ENCODE measurements around the gene FDX2.

Gene FDX2

DNA sequence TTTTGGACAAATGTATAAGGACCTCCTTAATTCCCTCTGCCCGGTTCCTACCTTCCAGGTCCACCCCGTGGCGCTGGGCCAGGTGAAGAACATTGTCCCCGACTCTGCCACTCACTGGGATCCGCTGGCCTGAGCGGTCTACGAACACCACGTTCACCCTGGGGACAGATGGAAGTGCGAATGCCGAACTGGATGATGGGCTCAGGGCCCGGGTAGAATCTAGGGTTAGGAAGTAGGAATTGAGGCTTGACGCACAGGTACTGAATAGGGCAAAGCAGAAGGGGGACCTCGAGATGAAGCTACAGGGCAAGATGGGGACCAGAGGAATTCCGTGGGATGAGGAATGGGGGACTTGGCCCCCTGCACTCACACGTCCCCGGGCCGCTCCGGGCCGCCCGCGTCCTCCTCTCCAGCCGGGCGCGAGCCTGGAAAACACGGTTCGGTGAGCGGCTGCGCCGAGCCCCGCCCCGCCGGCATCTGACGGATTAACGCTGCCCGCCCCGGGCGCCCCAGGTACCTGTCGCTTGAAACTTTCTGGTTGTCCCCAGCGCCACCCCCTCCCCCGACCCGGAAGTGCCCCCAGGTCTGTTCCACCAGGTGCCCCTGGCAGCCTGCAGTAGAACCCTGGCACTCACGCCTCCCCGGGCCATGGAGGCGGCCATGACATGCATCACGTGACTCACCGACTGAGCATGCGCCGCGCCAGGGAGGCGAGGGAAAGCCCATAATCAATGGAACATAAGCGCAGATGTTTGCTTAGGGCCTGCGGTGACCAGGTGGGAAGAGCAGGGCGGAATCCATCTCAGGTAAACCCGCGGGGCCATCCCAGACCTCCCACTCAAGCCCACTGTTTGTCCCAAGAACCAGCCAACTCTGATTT, at the start of gene FDX2:
Gene FDX2 (minus strand): TSS at position 681 of the 880 bp plus-strand sequence. CDS start 19 bp downstream, at position 662.
- TF ChIP-seq GATA2 (IDR thresholded peaks at IDR 0.05; ENCODE audit: low read depth, low read length) (no peak), GATA3 (IDR thresholded peaks at IDR 0.05; ENCODE audit: low read depth, low read length) (no peak)

DNA sequence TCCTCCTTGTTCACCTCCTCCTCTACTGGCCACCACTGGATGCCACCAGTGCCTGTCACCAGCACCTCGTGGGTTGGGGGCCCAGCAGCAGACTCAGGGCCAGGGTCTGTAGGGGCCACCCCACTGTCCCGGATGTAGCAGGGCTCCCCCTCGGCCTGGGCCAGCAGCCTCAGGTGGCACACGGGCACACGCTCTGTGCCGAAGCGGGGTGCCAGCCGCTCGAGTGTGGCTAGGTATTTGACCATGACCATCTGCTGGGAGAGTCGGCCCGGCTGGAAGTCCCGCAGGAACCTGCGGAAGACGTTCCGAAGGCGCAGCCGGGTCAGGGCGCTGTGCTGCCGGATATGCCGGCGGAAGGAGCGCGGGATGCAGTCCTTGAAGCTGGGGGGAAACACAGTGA, 49.7 kb upstream of the FDX2 start:
- TF ChIP-seq GATA2 (IDR thresholded peaks at IDR 0.05; ENCODE audit: low read depth, low read length) (no peak), GATA3 (IDR thresholded peaks at IDR 0.05; ENCODE audit: low read depth, low read length) (no peak)

DNA sequence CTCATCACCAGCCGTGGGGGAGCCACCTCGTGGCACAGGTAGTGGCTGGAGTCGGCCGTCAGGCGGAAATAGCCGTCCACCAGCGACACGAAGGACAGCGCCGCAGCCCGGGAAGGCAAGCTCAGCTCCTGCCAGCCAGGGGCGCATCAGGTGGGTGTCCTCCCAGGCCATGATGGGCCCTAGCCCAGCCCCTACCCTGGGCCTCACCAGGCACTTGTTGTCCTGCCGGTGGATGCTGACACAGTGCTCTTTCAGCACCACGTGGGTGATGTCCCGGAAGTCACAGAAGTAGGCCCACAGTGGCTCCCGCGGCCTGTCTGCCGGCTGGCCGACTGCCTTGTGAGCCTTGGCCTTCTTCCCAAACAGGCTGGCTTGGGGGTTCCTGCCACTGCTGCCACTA, 48.8 kb upstream of the FDX2 start:
- no peak for TF ChIP-seq GATA2 (IDR thresholded peaks at IDR 0.05; ENCODE audit: low read depth, low read length)
- no peak for TF ChIP-seq GATA3 (IDR thresholded peaks at IDR 0.05; ENCODE audit: low read depth, low read length)

DNA sequence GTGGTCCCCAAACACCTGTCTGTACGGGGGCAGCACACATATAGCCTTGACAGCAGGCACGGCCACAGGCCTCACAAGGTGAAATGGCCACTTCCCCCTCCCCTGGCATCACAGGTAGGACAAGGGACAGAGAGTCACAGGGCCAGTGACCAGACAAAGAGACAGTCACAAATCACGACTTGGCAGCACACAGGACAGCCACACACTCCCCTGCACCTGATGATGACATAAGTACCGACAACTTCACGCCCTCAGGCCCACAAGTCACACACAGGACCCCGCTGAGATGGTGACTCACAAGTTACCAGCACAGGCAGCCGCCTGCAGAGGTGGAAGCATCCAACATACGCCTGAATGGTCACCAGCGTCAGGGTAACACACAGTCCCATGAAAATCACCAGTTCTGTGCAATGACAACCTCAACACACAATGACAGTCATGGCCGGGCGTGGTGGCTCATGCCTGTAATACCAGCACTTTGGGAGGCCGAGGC, 48.0 kb upstream of the FDX2 start:
- TF ChIP-seq GATA2 (IDR thresholded peaks at IDR 0.05; ENCODE audit: low read depth, low read length) = no peak
- no peak for TF ChIP-seq GATA3 (IDR thresholded peaks at IDR 0.05; ENCODE audit: low read depth, low read length)

DNA sequence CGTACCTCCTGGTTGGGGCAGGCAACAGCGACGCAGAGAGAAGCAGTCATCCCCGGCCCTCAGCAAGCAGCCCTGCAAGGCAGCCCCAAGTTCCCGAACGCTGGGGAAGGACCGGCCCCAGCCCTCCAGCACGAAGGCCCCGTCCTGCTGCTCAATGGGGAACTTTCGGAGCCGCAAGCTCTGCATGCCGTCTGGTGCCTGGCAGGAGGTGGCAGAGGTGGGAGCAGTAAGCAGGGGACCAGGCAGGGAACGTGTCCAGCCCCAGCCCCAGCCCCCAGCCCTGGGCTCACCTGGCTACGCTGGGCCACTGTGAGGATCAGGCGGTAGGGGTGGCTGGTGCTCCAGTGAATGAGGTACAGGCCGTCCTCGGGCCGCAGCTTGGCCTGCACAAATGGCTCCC, 46.4 kb upstream of the FDX2 start:
- TF ChIP-seq GATA2 (IDR thresholded peaks at IDR 0.05; ENCODE audit: low read depth, low read length) (no peak), GATA3 (IDR thresholded peaks at IDR 0.05; ENCODE audit: low read depth, low read length) (no peak)

DNA sequence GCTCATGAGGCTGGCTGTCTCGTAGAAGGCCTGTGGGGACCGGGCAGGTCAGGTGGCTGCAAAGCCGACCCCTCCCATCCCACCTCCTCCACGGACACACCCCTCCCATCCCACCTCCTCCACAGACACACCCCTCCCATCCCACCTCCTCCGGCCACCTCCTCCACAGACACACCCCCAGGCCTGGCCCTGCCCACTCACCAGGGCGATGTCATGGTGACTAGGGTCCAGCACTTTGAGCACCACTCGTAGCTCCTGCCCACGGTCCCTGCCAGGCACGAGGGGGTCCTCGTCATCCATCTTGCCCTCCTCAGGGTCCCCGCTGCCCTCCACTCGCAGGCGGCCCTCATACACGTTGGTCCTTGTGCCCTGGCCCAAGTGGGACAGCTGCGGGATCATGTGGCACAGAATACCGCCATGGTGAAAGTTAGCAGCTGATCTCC, 45.8 kb upstream of the FDX2 start:
- TF ChIP-seq GATA3 (IDR thresholded peaks at IDR 0.05; ENCODE audit: low read depth, low read length) (no peak), GATA2 (IDR thresholded peaks at IDR 0.05; ENCODE audit: low read depth, low read length) (no peak)

- TF ChIP-seq GATA2 (IDR thresholded peaks at IDR 0.05; ENCODE audit: low read depth, low read length) = no peak
- TF ChIP-seq GATA3 (IDR thresholded peaks at IDR 0.05; ENCODE audit: low read depth, low read length) = no peak
Observed at GRCh38 chr19:10356431-10356830, 40.6 kb upstream of the FDX2 start.

- TF ChIP-seq GATA3 (IDR thresholded peaks at IDR 0.05; ENCODE audit: low read depth, low read length) = no peak
- TF ChIP-seq GATA2 (IDR thresholded peaks at IDR 0.05; ENCODE audit: low read depth, low read length) = no peak
Observed at GRCh38 chr19:10353793-10354391, 38.1 kb upstream of the FDX2 start.

DNA sequence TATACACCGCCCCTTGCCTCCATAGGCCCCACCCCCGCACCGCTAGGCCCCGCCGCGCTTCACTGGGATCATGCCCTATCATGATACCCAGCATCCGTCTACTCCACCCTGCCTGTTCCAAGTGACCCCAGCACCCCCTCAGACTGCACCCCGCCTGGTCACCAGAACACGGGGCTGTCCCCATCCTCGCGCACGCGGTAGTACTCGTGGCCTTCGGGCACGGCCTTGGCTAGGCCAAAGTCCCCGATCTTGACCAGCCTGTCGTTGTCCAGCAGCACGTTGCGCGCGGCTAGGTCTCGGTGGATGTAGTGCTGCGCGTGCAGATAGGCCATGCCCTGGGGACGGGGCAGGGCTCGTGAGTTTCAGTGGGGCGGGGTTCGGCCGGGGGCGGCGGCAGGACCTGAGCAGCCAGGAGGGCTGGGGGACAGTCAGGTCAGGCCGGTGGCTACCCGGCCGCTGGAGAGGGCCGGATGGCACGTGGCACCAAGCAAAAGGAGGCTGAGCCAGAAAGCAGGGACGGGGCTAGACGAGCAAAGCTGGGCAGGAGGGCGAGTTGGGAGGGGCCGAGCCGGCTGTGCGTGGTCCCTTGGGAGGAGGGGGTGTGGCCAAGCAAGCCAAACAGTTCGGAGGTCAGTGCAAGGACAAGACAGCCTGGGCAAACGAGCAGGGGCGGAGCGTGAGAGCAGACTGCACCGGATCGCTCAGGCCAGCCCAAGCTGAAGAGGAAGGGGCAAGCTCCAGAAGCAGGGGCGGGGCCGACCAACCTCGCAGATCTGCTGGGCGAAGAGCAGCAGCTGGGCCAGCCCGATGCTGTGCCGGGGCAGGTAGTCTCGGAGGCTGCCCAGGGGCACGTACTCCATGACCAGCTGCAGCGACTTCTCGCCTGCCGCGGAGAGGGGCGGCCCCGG, 37.2 kb upstream of the FDX2 start:
- TF ChIP-seq GATA3 (IDR thresholded peaks at IDR 0.05; ENCODE audit: low read depth, low read length) = no peak
- TF ChIP-seq GATA2 (IDR thresholded peaks at IDR 0.05; ENCODE audit: low read depth, low read length) = no peak

DNA sequence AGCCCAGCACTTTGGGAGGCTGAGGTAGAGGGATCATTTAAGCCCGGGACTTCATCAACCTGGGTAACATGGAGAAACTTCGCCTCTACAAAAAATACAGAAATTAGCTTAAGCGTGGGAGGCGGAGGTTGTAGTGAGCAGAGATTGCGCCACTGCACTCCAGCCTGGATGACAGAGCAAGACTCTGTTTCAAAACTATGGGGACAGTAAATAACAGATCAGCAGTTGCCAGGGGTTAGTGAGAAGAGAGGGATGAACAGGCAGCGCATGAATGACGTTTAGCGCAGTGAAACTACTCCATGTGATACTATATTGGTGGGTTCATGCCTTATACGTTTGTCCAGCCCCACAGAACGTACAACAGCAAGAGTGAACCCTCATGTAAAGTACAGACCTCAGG, 30.7 kb upstream of the FDX2 start:
- TF ChIP-seq GATA3 (IDR thresholded peaks at IDR 0.05; ENCODE audit: low read depth, low read length) (no peak), GATA2 (IDR thresholded peaks at IDR 0.05; ENCODE audit: low read depth, low read length) (no peak)

GRCh38 chr19:10344780-10345179, 29.0 kb upstream of the FDX2 start:
- TF ChIP-seq GATA2 (IDR thresholded peaks at IDR 0.05; ENCODE audit: low read depth, low read length) (no peak), GATA3 (IDR thresholded peaks at IDR 0.05; ENCODE audit: low read depth, low read length) (no peak)

DNA sequence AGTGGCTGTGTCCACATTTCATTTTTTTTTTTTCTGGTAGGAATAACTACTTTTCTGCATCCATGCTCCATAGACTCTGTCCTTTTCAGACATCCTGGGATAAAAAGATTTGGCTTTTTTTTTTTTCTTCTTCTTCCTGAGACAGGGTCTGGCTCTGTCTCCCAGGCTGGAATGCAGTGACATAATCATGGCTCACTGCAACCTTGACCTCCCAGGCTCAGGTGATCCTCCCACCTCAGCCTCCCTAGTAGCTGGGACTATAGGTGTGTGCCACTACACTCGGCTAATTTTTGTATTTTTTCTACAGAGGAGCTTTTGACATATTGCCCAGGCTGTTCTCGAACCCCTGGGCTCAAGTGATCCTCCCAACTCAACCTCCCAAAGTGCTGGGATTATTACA, 27.7 kb upstream of the FDX2 start:
- no peak for TF ChIP-seq GATA3 (IDR thresholded peaks at IDR 0.05; ENCODE audit: low read depth, low read length)
- TF ChIP-seq GATA2 (IDR thresholded peaks at IDR 0.05; ENCODE audit: low read depth, low read length) = no peak

- no peak for TF ChIP-seq GATA2 (IDR thresholded peaks at IDR 0.05; ENCODE audit: low read depth, low read length)
- TF ChIP-seq GATA3 (IDR thresholded peaks at IDR 0.05; ENCODE audit: low read depth, low read length) = no peak
Observed at GRCh38 chr19:10339977-10340376, 24.2 kb upstream of the FDX2 start.

Data from SH-SY5Y (cell line).